IMR-90 (cell line): ENCODE measurements around the gene TFAP2E. TPM values are rescaled to one million over a fixed set of nuclear protein-coding genes. Genes with fewer than 3 reads are reported as not detected.

ENCODE experiments used
- ATAC-seq: fragments of 200-7000 bp; cut with Tn5 transposase; 2 replicates; pipeline ENCODE4 v1.9.1; 2020; ENCODE audit warnings: low read depth, mild to moderate bottlenecking, moderate library complexity
- BruUV-seq: library from RNA; stranded (reverse); fragments of 400-500 nt; replicated peaks from 2 replicates; lab custom pipeline; 2021; lab: Mats Ljungman, UMichigan
- CTCF ChIA-PET: fragments of 300-600 bp; formaldehyde crosslinking; extraction: SDS; loops from one replicate; lab custom pipeline; 2021; ENCODE audit warnings: antibody characterized with exemption; lab: Yijun Ruan, JAX
- POLR2A ChIA-PET: fragments of 300-600 bp; sonication (Branson Sonifier 250); formaldehyde crosslinking; loops from one replicate; lab custom pipeline; 2022; ENCODE audit warnings: antibody characterized with exemption; ENCODE audit not compliant: unreplicated experiment; lab: Charles Lee
- DNase-seq: peaks from one replicate; pipeline ENCODE4 v3.0.0; 2013
- H2AFZ ChIP-seq: replicated peaks from 2 replicates; pipeline ENCODE3; 2013; ENCODE audit warnings: low read length, mild to moderate bottlenecking; ENCODE audit not compliant: poor library complexity
- H2AK5ac ChIP-seq: 2 replicates; pipeline ENCODE4 v1.6.1; 2013; ENCODE audit warnings: low read depth, low read length, inconsistent platforms
- H2AK9ac ChIP-seq: replicated peaks from 2 replicates; pipeline ENCODE3; 2013; ENCODE audit warnings: mild to moderate bottlenecking, low read depth, low read length, moderate library complexity; ENCODE audit not compliant: poor library complexity
- H2BK120ac ChIP-seq: 2 replicates; pipeline ENCODE4 v1.6.1; 2013; ENCODE audit warnings: low read depth, low read length, inconsistent platforms
- H2BK15ac ChIP-seq: 3 replicates; pipeline ENCODE4 v1.6.1; 2013; ENCODE audit warnings: low read depth, low read length, inconsistent platforms
- H2BK20ac ChIP-seq: 2 replicates; pipeline ENCODE4 v1.6.1; 2013; ENCODE audit warnings: low read depth, mild to moderate bottlenecking, inconsistent platforms, low read length, moderate library complexity
- H2BK5ac ChIP-seq: 2 replicates; pipeline ENCODE4 v1.6.1; 2013; ENCODE audit warnings: mild to moderate bottlenecking, low read depth, low read length, inconsistent platforms; ENCODE audit not compliant: poor library complexity, severe bottlenecking
- H3K14ac ChIP-seq: replicated peaks from 2 replicates; pipeline ENCODE4 v1.6.1; 2013; ENCODE audit warnings: low read depth, low read length, inconsistent platforms
- H3K18ac ChIP-seq: 2 replicates; pipeline ENCODE4 v1.6.1; 2013; ENCODE audit warnings: low read depth, low read length, control low read depth
- H3K23ac ChIP-seq: 2 replicates; pipeline ENCODE4 v1.6.1; 2013; ENCODE audit warnings: low read depth, low read length, inconsistent platforms
- H3K27ac ChIP-seq: 2 replicates; pipeline ENCODE4 v1.5.1; 2013; ENCODE audit warnings: mild to moderate bottlenecking, control low read depth, low read length; ENCODE audit not compliant: insufficient read depth
- H3K27me3 ChIP-seq: 2 replicates; pipeline ENCODE4 v1.6.1; 2013; ENCODE audit warnings: low read length; ENCODE audit not compliant: control insufficient read depth, insufficient read depth
- H3K36me3 ChIP-seq: 2 replicates; pipeline ENCODE4 v1.6.1; 2013; ENCODE audit warnings: low read length, mixed read lengths; ENCODE audit not compliant: control insufficient read depth, insufficient read depth
- H3K4ac ChIP-seq: 2 replicates; pipeline ENCODE4 v1.6.1; 2013; ENCODE audit warnings: low read depth, low read length, inconsistent platforms
- H3K4me1 ChIP-seq: 2 replicates; pipeline ENCODE4 v1.6.1; 2013; ENCODE audit warnings: low read length, mixed read lengths; ENCODE audit not compliant: control insufficient read depth, insufficient read depth
- H3K4me2 ChIP-seq: 2 replicates; pipeline ENCODE4 v1.6.1; 2013; ENCODE audit warnings: low read depth, mild to moderate bottlenecking, control low read depth, low read length, moderate library complexity
- H3K4me3 ChIP-seq: 2 replicates; pipeline ENCODE4 v1.5.1; 2013; ENCODE audit warnings: low read depth, mild to moderate bottlenecking, control low read depth, low read length, moderate library complexity; ENCODE audit not compliant: insufficient read depth
- H3K56ac ChIP-seq: 2 replicates; pipeline ENCODE4 v1.6.1; 2013; ENCODE audit warnings: low read length, inconsistent platforms; ENCODE audit not compliant: insufficient read depth; ENCODE audit errors: extremely low read depth
- H3K79me1 ChIP-seq, 2 experiments: 2 replicates each; pipeline ENCODE4 v1.6.1; 2013; ENCODE audit warnings: low read length in 2 of 2, inconsistent platforms in 1 of 2, low read depth in 1 of 2
- H3K9ac ChIP-seq: 2 replicates; pipeline ENCODE4 v1.6.1; 2013; ENCODE audit warnings: low read depth, low read length, control low read depth
- H3K9me1 ChIP-seq: 2 replicates; pipeline ENCODE4 v1.6.1; 2013; ENCODE audit warnings: low read length, inconsistent platforms; ENCODE audit not compliant: insufficient read depth
- H3K9me3 ChIP-seq: 2 replicates; pipeline ENCODE4 v1.6.1; 2013; ENCODE audit warnings: low read length; ENCODE audit not compliant: control insufficient read depth, insufficient read depth
- H4K20me1 ChIP-seq: 2 replicates; pipeline ENCODE4 v1.6.1; 2013; ENCODE audit warnings: low read length, inconsistent platforms; ENCODE audit not compliant: insufficient read depth
- H4K5ac ChIP-seq: 2 replicates; pipeline ENCODE4 v1.6.1; 2013; ENCODE audit warnings: mild to moderate bottlenecking, low read depth, low read length, control low read depth
- H4K8ac ChIP-seq, 2 experiments: 2 replicates each; pipeline ENCODE4 v1.6.1; 2013; ENCODE audit warnings: low read depth in 2 of 2, low read length in 2 of 2, control low read depth in 1 of 2, inconsistent platforms in 1 of 2
- H4K91ac ChIP-seq: 2 replicates; pipeline ENCODE4 v1.6.1; 2013; ENCODE audit warnings: low read depth, low read length, inconsistent platforms; ENCODE audit not compliant: insufficient read depth
- CEBPB ChIP-seq: IDR thresholded peaks from 2 replicates; pipeline ENCODE4 v1.6.1; 2012; ENCODE audit warnings: low read depth, low read length, improper control_type of control experiment
- CTCF ChIP-seq: conservative IDR thresholded peaks from 2 replicates; pipeline ENCODE4 v1.5.1; 2012; ENCODE audit warnings: mild to moderate bottlenecking, low read depth, low read length, improper control_type of control experiment
- FOS ChIP-seq: fragments of 150-350 bp; IDR thresholded peaks from 2 replicates; pipeline ENCODE4 v1.6.1; 2016; ENCODE audit warnings: low read depth, low read length
- MXI1 ChIP-seq: IDR thresholded peaks from 2 replicates; pipeline ENCODE4 v1.6.1; 2012; ENCODE audit warnings: low read depth, mild to moderate bottlenecking, low read length, moderate library complexity, borderline replicate concordance
- POLR2A ChIP-seq: IDR thresholded peaks from 2 replicates; pipeline ENCODE4 v1.6.1; 2012; ENCODE audit warnings: mild to moderate bottlenecking, low read depth, low read length
- RAD21 ChIP-seq: IDR thresholded peaks from 2 replicates; pipeline ENCODE4 v1.6.1; 2012; ENCODE audit warnings: low read length, improper control_type of control experiment
- USF2 ChIP-seq: fragments of 150-350 bp; IDR thresholded peaks from 2 replicates; pipeline ENCODE4 v1.6.1; 2017; ENCODE audit warnings: mild to moderate bottlenecking, antibody characterized with exemption, low read length, low read depth
- WGBS, 2 experiments: methylation state at CpG; one replicate each; pipeline versions ENCODE4 v1.1.5 to v1.1.7; 2013; ENCODE audit warnings: missing lambda C conversion rate in 2 of 2; ENCODE audit not compliant: insufficient read length in 1 of 2; ENCODE audit errors: extremely low coverage in 2 of 2; 5-methylcytosine and 5-hydroxymethylcytosine counted together
- dilution Hi-C: fragments of 300-500 bp; cut with HindIII; formaldehyde crosslinking; loops from one replicate; pipeline ENCODE4 v1.14.3; 2018; ENCODE audit warnings: low sequenced_read_pairs; ENCODE audit not compliant: unreplicated experiment
- in situ Hi-C: fragments of 300-500 bp; cut with MboI; formaldehyde crosslinking; loops from 3 replicates; pipeline ENCODE4 v1.14.3; 2019; ENCODE audit warnings: low sequenced_read_pairs, inconsistent platforms, mixed read lengths
- intact Hi-C: fragments of 100-400 bp; cut with micrococcal nuclease; formaldehyde crosslinking; loops from 2 replicates; pipeline ENCODE4 v1.10.0; 2022
- polyA plus RNA-seq, 3 experiments: library from polyadenylated mRNA; depleted of rRNA; stranded (reverse); fragments of >200 nt; gene quantifications; 2 replicates each; pipeline ENCODE4 v1.2.3, GENCODE V29; 2012; ENCODE audit warnings: low replicate concordance in 1 of 3
- total RNA-seq: library from RNA; depleted of rRNA; stranded (reverse); fragments of >200 nt; gene quantifications from 2 replicates; pipeline ENCODE4 v1.2.3, GENCODE V29; 2012

TFAP2E gene
- total and polyA plus RNA-seq, 2 of the 4 experiments (the other 2 are of a cell fraction): under 0.01 to 0.19 TPM

GRCh38 chr1:35591211-35591610, 18.1 kb downstream of the TFAP2E start:
- in situ Hi-C loops: no loop called here
- CTCF ChIA-PET: no interaction called here
- POLR2A ChIA-PET: no interaction called here
- Histone ChIP-seq H2AFZ (no peak overlapping the region), H4K20me1 (no peaks in the 10 kb centered on the region; the same call in 1 of the 2 replicates), H2BK20ac (no peak overlapping the region), H3K4me1 (no peaks in the 10 kb centered on the region), H3K18ac (no peak overlapping the region), H3K27ac (no peak overlapping the region), H3K23ac (no peak overlapping the region), H3K4ac (no peak overlapping the region), H2BK15ac (no peak overlapping the region), H2BK5ac (no peak overlapping the region), H3K79me1 (no peaks in the 10 kb centered on the region), H3K9ac (no peak overlapping the region), H2AK9ac (no peak overlapping the region), H3K9me1 (peaks cover 21% of the 10 kb centered on the region), H3K56ac (no peak overlapping the region), H2AK5ac (no peak overlapping the region), H3K4me3 (no peak overlapping the region), H4K5ac (no peak overlapping the region), H4K91ac (no peak overlapping the region), H3K14ac (no peak overlapping the region), H3K4me2 (no peak overlapping the region), H2BK120ac (no peak overlapping the region), H3K27me3 (no peaks in the 10 kb centered on the region), H3K9me3 (no peaks in the 10 kb centered on the region), H3K36me3 (peaks cover 3% of the 10 kb centered on the region), H4K8ac (no peak overlapping the region)
- BruUV-seq: no TSS peak
- DNase-seq: no peak
- intact Hi-C loops: no loop called here
- no peak for TF ChIP-seq CEBPB
- no peak for TF ChIP-seq FOS
- TF ChIP-seq MXI1: no peak
- TF ChIP-seq CTCF: no peak
- TF ChIP-seq POLR2A: no peak
- TF ChIP-seq RAD21: no peak
- TF ChIP-seq USF2: no peak
- WGBS, 2 experiments: 80% methylated on average over 1 of the region's 8 CpGs; no CpG with 5 or more reads in 1 of the 2 experiments
- dilution Hi-C loops: no loop called here
- ATAC-seq: no peak
